Bone marrow (tissue), 2 donors: Measurements from ENCODE around the gene FARP1.
A peak's percentile ranks its signal among the peaks of the same experiment; 100 is the strongest.

Experiments used
- DNase-seq, 2 donors: peaks; one replicate each; lab custom pipeline; 2025; lab: John Stamatoyannopoulos, UW

FARP1 gene

DNA sequence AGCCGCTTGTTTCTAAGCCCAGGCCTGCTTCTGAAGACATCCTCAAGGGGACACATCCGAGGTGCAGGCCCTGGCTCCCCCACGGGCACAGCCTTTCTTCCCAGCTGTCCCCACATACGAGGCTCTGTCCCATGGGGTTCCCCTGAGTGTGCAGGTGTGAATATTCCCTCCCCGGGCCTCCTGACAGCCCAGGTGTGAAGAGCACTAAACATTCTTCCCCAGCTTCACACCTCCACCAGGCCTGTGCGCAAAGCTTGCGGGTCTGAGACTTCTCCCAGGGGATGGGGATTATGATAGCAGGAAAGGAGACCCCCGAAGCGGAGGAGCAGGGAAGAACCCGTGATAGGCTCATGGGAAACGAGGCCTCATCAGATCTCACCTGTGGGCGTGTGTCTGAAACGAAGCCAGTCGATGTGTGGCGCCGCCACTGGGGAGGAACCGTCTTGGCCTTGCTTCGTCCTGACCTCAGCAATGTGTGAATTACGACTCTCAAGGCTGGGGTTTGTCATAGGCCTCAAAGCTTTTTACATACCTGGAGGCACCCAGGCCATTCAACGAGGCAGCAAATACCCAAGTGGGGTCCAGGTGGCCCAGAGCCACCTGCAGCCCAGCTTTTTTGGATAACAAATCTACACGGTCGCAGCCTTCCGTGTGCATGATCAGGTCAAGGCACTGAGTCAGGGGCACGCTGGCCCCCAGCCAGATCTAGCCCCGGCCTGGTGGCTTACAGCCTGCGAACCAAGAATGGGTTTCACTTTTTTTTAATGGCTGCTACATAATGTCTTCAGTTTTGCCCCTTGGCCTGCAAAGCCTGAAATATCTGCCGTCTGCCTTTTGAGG lies 299.7 kb downstream of the FARP1 start:
- DNase-seq = no peak

GRCh38 chr13:98443329-98443728 lies 300.4 kb downstream of the FARP1 start:
- no peak for DNase-seq

- no peak for DNase-seq
Measured at GRCh38 chr13:98443800-98444325, 301.0 kb downstream of the FARP1 start.

- no peak for DNase-seq
Measured at GRCh38 chr13:98444381-98444780, 301.5 kb downstream of the FARP1 start.

GRCh38 chr13:98445340-98446233 lies 302.7 kb downstream of the FARP1 start:
- DNase-seq = peak; percentile 39 to 50

DNA sequence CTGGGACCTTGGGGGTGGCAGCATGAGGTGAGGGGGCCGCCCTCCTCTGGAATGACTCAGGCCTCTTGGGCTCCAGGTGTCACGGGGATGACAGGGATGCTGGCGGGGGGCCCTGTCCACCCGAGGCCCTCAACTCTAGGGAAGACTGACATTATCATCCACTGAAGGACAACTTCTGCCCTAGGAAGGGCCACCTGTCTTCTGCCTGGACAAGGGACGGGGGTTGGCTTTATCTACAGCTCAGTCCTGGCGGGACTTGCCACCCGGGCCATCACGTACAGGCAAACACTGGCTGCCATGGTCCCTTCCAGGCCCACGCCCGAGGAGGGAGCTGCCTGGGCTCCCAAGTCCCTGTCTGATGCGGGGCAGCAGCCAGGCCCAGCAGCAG lies 303.3 kb downstream of the FARP1 start:
- DNase-seq = no peak

- no peak for DNase-seq
Measured at GRCh38 chr13:98447130-98447529, 304.2 kb downstream of the FARP1 start.

DNA sequence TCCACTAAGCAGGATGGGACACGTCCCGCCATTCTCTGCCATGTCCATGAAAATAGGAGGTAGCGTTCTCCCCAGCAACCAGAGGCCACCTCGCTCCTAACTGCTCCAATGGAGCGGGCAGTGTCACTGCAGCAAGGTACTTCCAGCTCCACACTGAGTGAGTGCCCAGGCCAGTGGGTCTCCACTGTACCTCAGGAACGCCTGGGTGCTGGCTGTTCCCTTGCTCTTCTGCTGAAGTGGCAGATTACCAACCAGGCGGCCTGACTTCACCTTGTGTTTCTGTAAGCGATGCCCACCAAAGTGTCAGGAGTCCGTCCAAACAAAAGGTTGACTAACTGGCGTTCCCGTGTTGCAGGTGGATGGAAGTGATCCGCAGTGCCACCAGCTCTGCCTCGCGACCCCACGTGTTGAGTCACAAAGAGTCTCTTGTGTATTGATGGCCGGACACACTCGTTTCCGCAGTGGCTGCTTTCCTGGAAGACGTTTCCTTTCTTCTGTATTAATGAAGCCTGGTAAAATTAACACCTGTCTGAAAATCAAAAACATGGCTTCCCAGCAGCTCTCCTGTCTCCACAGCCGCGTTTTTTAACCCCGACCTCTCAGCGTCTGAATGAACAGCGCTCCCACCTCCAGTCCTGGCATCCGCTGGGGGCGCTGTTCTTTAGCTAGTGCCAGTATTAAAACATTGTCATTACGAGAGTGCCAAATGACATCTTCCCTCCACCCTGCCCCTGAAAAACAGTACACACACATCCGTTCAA lies 305.2 kb downstream of the FARP1 start:
- DNase-seq = no peak

GRCh38 chr13:98448642-98448928 lies 305.7 kb downstream of the FARP1 start:
- DNase-seq = no peak

DNA sequence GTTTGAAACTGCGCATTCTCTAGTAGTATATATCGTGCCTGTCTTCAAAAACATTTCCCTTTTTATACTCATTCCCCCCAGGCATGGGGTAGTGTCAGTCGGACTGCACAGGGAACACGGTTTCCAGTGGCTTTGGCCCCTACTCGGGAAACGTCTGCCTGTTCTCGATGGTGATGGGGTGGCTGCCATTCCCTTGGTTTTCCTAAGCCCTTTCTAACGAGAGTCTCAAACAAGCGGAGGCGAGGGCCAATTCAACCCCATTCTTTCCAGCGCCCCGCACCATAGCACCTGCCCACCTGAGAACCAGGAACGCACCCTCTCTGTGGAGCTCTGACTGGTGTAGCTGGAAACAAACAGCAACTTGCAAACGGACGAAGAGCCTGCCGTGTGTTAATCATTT lies 306.4 kb downstream of the FARP1 start:
- DNase-seq = no peak

- no peak for DNase-seq
Measured at GRCh38 chr13:98450026-98450425, 307.1 kb downstream of the FARP1 start.

DNA sequence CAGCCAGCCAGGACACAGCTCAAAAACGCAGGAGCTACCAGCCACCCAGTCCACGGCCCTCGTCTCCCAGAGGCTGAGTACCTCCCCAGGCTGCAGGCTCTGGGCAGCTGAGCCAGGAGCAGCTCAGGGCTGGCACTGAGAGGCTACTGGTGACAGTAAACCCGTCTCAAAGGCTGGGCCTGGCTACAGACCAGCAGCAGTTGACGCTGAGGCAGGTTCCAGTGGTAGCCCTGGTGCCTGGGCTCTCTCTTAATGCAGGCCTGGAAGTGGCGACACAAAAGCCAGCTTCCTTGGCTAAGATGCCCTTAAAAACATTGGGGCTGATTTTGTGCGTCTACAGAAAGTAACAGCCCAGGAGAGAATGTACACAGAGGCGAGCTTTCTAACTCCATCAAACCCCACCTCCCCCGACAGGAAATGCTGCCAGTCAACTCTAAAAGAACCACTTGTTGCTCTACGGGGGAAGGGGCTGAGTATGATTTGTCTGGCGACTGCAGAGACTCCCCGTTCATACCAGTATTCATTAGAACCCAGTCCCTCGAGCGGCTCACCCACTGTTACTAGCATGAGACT lies 307.7 kb downstream of the FARP1 start:
- DNase-seq = no peak

- no peak for DNase-seq
Measured at GRCh38 chr13:98451676-98452470, 309.0 kb downstream of the FARP1 start.

- DNase-seq = no peak
Measured at GRCh38 chr13:98452851-98453843, 310.3 kb downstream of the FARP1 start.

DNA sequence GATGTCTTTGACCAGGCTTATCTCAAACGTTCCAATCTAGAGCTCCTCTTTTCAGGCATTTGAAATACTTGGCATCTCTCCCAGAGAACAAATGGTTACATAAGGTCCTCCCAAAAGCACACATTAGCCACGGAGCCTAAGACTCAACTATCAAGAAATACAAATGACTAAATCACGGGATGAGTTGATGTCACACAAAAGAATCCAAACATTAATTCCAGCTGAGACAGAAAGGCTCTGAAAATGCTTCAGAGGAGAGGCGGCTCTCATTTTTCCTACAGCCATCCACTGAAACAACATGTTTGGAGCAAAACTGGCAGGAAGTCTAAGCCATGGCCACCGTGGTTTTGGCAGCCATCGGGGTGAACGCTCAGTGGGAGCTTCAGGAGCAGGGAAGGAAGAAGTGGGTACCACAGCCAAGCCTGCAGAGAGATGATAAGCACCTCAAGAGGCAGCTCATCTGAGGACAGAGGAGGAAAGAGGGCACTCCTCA lies 311.5 kb downstream of the FARP1 start:
- DNase-seq = no peak

DNA sequence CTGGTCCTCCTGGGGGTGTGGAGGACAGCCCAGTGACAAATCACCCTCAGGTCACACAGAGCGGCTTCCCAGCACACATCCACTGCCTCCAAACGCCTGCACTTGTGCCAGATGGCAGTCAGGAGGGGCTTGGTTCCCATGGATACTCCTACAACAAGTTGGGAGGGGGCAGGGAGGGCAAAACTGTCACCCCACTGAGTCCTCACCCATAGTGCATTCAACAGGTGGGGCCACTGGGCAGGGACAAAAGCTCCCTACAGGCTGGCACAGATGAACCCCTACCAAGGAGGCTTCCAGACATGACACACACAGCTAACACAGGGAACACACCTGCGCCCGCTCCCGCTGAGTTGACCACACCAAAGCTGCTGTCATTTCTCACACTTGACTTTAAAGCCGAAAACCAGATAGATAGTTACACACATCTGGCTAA lies 313.5 kb downstream of the FARP1 start:
- DNase-seq = no peak

DNA sequence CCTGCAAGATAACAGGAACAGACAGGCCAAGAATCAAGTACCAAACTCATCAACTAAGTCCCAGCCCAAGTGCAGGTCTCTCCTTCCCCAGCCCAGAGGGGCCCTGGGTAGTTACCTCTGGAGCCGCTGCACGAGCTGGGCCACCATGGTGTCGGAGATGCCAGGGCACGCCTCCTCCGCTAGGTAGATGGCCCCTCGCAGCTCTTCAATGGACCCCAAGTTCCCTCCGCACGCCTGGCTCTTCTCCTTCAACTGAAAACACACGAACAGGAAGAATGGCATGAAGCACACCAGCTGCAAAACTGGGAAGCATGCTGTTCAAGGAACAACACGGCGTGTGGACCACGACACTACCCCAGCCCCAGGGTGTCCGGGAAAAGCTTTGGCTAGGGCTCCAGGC lies 314.2 kb downstream of the FARP1 start:
- no peak for DNase-seq

DNA sequence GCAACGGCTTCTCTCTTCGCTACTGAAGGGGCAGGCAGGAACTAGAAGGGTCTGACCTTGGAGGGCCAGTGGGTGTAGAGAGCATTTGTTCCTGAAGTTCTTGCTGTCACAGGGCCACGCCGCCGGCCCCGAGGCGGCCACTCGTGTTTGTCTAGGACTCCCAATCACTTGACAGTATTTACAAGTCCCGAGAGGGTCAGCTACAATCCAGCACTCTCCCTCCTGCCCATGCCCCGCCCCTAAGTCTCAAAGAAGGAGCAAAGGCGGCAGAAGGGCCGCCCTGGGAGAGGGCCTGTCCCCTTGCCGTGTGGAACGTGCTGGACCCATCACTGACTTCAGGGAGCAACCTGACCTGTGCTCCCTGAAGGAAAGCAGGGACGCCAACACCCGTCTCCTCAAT lies 315.5 kb downstream of the FARP1 start:
- DNase-seq = no peak

DNA sequence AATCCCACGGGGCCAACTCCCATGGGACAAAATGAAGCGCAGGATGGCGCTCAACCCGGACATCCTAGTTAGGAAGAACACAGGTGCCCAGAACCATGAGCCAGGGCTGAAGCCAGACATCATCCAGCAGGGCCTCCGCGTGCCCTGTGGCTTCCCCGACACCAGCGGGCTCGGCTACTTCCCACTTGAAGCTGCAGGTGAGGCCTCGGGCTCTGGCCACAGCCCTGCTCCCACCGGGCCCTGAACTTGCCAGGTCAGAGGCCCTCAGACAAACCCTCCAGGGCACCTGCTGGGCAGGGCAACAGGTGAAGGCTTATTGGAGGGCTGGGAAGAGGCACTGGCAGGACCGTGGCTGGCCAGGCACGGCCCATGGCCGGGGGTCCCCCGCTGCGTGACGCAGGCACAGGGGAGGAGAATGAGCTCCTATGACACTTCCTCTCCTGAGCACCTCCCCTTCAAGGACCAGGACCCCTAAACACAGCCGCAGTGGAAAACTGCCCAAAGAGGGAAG lies 316.3 kb downstream of the FARP1 start:
- DNase-seq = no peak
